Fibroblast of lung (primary cell): Measurements from ENCODE around the gene TSNAXIP1. TPM values are rescaled to one million over a fixed set of nuclear protein-coding genes. Genes with fewer than 3 reads are reported as not detected.

Experiments
- DNase-seq, 2 donors: peaks; one replicate each; pipeline versions ENCODE4 v3.0.0 to v3.0.0-alpha.2; 2010; ENCODE audit warnings: low read depth in 2 of 2
- H2AFZ ChIP-seq: 2 replicates; pipeline ENCODE4 v1.5.1; 2012; ENCODE audit warnings: low read length, control low read depth, inconsistent platforms
- H3K27ac ChIP-seq: 2 replicates; pipeline ENCODE4 v1.5.1; 2011; ENCODE audit warnings: low read length, control low read depth; ENCODE audit not compliant: insufficient read depth
- H3K27me3 ChIP-seq: 2 replicates; pipeline ENCODE4 v1.5.1; 2011; ENCODE audit warnings: mild to moderate bottlenecking, low read length; ENCODE audit not compliant: control insufficient read depth, insufficient read depth
- H3K36me3 ChIP-seq: 2 replicates; pipeline ENCODE4 v1.5.1; 2011; ENCODE audit warnings: low read length; ENCODE audit not compliant: control insufficient read depth, insufficient read depth
- H3K4me1 ChIP-seq: 2 replicates; pipeline ENCODE4 v1.5.1; 2011; ENCODE audit warnings: low read length; ENCODE audit not compliant: control insufficient read depth, insufficient read depth; ENCODE audit errors: extremely low read depth
- H3K4me2 ChIP-seq: 2 replicates; pipeline ENCODE4 v1.5.1; 2011; ENCODE audit warnings: low read length, control low read depth; ENCODE audit not compliant: insufficient read depth; ENCODE audit errors: extremely low read depth
- H3K4me3 ChIP-seq, 4 experiments: fragments of 200-600 bp in 1 of 4; sonication (generic) in 1 of 4; replicated peaks in 1 of 4; 2 replicates each; pipeline ENCODE4 v1.5.1; 2011 to 2016; ENCODE audit warnings: low read length in 4 of 4, low read depth in 3 of 4, mild to moderate bottlenecking in 3 of 4, control low read depth in 2 of 4, inconsistent platforms in 1 of 4, mixed read lengths in 1 of 4; ENCODE audit not compliant: insufficient read depth in 1 of 4; ENCODE audit errors: control extremely low read depth in 1 of 4
- H3K79me2 ChIP-seq: 2 replicates; pipeline ENCODE4 v1.5.1; 2012; ENCODE audit warnings: mild to moderate bottlenecking, low read length, inconsistent platforms; ENCODE audit not compliant: control insufficient read depth, insufficient read depth
- H3K9ac ChIP-seq: 2 replicates; pipeline ENCODE4 v1.5.1; 2011; ENCODE audit warnings: mild to moderate bottlenecking, low read length, control low read depth; ENCODE audit not compliant: insufficient read depth
- H3K9me3 ChIP-seq: 2 replicates; pipeline ENCODE4 v1.5.1; 2012; ENCODE audit warnings: low read depth, low read length; ENCODE audit not compliant: control insufficient read depth, insufficient read depth
- H4K20me1 ChIP-seq: 2 replicates; pipeline ENCODE4 v1.5.1; 2011; ENCODE audit warnings: low read length; ENCODE audit not compliant: control insufficient read depth, insufficient read depth; ENCODE audit errors: extremely low read depth
- CTCF ChIP-seq, 2 donors: IDR thresholded peaks in 1 of 2; conservative IDR thresholded peaks in 1 of 2; 1 replicate in 1 of 2; 2 replicates in 1 of 2; pipeline ENCODE4 v1.5.1; 2011 to 2012; ENCODE audit warnings: low read length in 2 of 2, control low read depth in 1 of 2, inconsistent platforms in 1 of 2, low read depth in 1 of 2, mild to moderate bottlenecking in 1 of 2
- EZH2 ChIP-seq: IDR thresholded peaks from 2 replicates; pipeline ENCODE4 v1.5.1; 2012; ENCODE audit warnings: low read length, control low read depth, mild to moderate bottlenecking; ENCODE audit errors: missing control alignments
- polyA plus RNA-seq, 2 donors: library from polyadenylated mRNA; depleted of rRNA in 1 of 2; stranded (reverse) in 1 of 2; unstranded in 1 of 2; fragments of >200 nt; gene quantifications; 2 replicates each; pipeline ENCODE4 v1.2.1, GENCODE V29; 2011 to 2012; ENCODE audit warnings: missing spikeins in 1 of 2
- total RNA-seq: library from RNA; depleted of rRNA; stranded (reverse); fragments of >200 nt; gene quantifications from 2 replicates; pipeline ENCODE4 v1.2.1, GENCODE V29; 2014

The TSNAXIP1 gene
- total and polyA plus RNA-seq, 2 donors (not counting 1 experiment from before 2014, with no cell fraction given): 0.45 to 1.2 TPM

GRCh38 chr16:67758966-67759365, 47.7 kb upstream of the TSNAXIP1 start:
- H3K4me2 ChIP-seq: no peak overlapping the region
- no peak for DNase-seq

DNA sequence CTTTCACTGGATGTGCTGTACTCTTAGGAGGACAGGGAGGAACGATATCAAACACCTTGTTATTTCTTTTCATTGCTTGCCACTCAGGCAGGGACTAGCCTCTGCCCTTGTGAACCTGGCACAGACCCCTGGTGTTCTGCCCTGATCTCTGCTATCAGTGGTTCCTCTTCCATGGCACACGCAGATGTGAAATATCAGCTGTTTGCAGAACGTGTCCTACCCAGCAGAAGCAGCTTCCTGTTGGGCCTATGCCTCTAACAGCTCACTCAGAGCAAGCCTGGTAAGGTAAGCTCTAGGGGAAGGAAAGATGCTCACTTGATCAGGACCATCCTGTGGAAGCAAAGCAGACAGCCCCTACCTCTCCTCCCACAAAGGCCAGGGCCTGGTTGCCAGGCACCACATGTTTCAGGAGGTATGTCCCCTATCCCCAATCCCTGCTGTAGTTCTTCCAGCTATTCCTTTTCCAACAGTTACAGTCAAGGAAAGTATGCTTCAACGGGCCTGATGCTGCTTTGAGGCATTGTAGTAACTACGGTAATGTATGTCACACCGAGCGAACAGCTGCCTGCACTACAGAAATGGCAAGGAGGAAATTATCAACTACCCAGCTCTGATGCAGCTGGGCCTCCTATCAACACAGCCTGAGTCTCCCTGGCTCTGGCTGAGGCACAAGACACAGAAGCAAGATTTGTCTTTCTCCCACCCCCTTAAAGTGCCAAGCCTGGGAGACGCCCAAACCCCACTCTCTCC, 46.3 kb upstream of the TSNAXIP1 start:
- no peak for DNase-seq
- no peak overlapping the region for H3K4me2 ChIP-seq
- no peak overlapping the region for H3K9ac ChIP-seq
- H4K20me1 ChIP-seq: no peaks in the 10 kb centered on the region
- H3K4me3 ChIP-seq: no peak overlapping the region
- H3K27me3 ChIP-seq: no peaks in the 10 kb centered on the region
- H3K36me3 ChIP-seq: no peaks in the 10 kb centered on the region
- H2AFZ ChIP-seq: no peak overlapping the region
- TF ChIP-seq EZH2: no peak
- TF ChIP-seq CTCF (conservative IDR thresholded peaks at IDR 0.05 in 1 of 2, IDR thresholded peaks at IDR 0.05 in 1 of 2; ENCODE audit: low read depth in 1 of 2, low read length in 2 of 2): no peak
- no peak overlapping the region for H3K27ac ChIP-seq
- no peaks in the 10 kb centered on the region for H3K79me2 ChIP-seq
- no peaks in the 10 kb centered on the region for H3K9me3 ChIP-seq
- H3K4me1 ChIP-seq: no peaks in the 10 kb centered on the region

More at GRCh38 chr16:67758966-67759365, 47.7 kb upstream of the TSNAXIP1 start:
- Histone ChIP-seq H3K27me3 (no peaks in the 10 kb centered on the region), H2AFZ (no peak overlapping the region), H4K20me1 (no peaks in the 10 kb centered on the region), H3K9ac (no peak overlapping the region), H3K79me2 (no peaks in the 10 kb centered on the region), H3K4me1 (no peaks in the 10 kb centered on the region), H3K4me3 (no peak overlapping the region), H3K27ac (no peak overlapping the region), H3K36me3 (no peaks in the 10 kb centered on the region), H3K9me3 (no peaks in the 10 kb centered on the region)
- no peak for TF ChIP-seq CTCF (conservative IDR thresholded peaks at IDR 0.05 in 1 of 2, IDR thresholded peaks at IDR 0.05 in 1 of 2; ENCODE audit: low read depth in 1 of 2, low read length in 2 of 2)
- TF ChIP-seq EZH2: no peak

GRCh38 chr16:67760956-67761230, 45.8 kb upstream of the TSNAXIP1 start:
- H3K27me3 ChIP-seq: no peaks in the 10 kb centered on the region
- H3K27ac ChIP-seq: no peak overlapping the region
- no peaks in the 10 kb centered on the region for H3K9me3 ChIP-seq
- no peak overlapping the region for H3K4me3 ChIP-seq
- no peak overlapping the region for H2AFZ ChIP-seq
- H4K20me1 ChIP-seq: no peaks in the 10 kb centered on the region
- H3K36me3 ChIP-seq: no peaks in the 10 kb centered on the region
- no peaks in the 10 kb centered on the region for H3K79me2 ChIP-seq
- H3K4me2 ChIP-seq: no peak overlapping the region
- H3K4me1 ChIP-seq: no peaks in the 10 kb centered on the region
- TF ChIP-seq EZH2 (no peak), CTCF (conservative IDR thresholded peaks at IDR 0.05 in 1 of 2, IDR thresholded peaks at IDR 0.05 in 1 of 2; ENCODE audit: low read depth in 1 of 2, low read length in 2 of 2) (no peak)
- DNase-seq: no peak
- no peak overlapping the region for H3K9ac ChIP-seq
